Measurements from ENCODE around the gene ALB.

ALB gene

DNA sequence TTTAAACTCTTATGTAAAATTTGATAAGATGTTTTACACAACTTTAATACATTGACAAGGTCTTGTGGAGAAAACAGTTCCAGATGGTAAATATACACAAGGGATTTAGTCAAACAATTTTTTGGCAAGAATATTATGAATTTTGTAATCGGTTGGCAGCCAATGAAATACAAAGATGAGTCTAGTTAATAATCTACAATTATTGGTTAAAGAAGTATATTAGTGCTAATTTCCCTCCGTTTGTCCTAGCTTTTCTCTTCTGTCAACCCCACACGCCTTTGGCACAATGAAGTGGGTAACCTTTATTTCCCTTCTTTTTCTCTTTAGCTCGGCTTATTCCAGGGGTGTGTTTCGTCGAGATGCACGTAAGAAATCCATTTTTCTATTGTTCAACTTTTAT lies at the start of gene ALB:
Gene ALB (plus strand): TSS at position 246 of the 400 bp plus-strand sequence. CDS start 41 bp downstream, at position 287.
- no peak for TF ChIP-seq CTCF (IDR thresholded peaks at IDR 0.05)

DNA sequence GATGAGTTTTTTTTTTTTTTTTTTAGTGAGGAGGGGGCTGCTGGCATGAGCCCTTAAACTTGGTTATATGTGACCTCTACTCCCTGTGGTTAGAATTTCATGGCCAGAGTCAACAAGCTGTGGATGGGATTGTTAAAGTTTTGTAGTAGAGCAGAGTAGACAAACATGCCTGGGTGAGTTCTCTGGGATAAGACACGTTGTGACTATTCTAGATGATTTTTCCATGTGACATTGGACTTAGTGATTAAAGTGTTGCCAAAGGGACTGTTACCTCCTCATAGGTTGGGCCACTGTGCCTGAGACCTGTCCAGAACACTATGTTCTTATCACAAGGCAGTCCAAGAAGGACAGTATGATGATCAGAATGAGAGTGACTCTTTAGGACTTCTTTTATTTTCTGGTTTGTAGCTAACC lies 28.8 kb upstream of the ALB start:
- TF ChIP-seq CTCF (IDR thresholded peaks at IDR 0.05): no peak

GRCh38 chr4:73376251-73376650 lies 27.8 kb upstream of the ALB start:
- TF ChIP-seq CTCF (IDR thresholded peaks at IDR 0.05): no peak

- no peak for TF ChIP-seq CTCF (IDR thresholded peaks at IDR 0.05)
Observed at GRCh38 chr4:73376976-73377375, 27.1 kb upstream of the ALB start.

DNA sequence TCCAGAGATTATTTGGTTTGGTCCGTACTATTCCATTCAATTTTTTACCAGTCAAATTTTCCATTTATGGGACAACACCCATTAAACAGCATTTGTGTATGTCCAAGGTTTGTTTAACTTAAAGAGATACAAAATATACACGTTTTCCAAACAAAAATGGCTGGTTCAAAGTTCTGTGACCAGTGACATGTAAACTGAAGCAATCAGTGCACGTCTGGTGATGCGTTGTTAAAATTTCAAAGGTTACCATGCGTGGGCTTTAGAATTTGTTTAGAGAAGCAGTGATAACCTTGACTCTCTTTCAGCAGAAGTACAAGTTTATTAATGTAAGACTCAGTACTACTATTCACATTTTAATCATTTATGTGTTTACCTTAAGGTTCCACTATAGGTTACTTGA lies 25.2 kb upstream of the ALB start:
- TF ChIP-seq CTCF (IDR thresholded peaks at IDR 0.05): no peak

GRCh38 chr4:73379946-73380345 lies 24.1 kb upstream of the ALB start:
- TF ChIP-seq CTCF (IDR thresholded peaks at IDR 0.05): no peak

DNA sequence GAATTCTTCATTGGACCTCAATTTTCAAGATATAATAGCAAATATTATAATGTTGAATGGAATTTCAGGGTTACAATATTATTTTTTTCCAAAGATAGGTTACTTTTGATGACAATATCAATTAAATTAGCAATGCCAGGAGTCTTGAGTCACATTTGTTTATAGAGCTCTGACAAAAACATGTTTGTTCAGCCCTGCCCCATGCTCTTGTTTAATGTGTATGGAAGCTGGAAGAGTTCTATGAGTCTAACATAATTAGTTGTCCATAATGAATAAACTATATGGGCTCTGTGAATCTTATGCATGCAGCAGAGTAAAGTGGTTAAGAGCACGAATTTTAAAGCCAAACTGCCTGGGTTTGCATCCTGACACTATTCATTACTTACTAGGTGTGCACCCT lies 22.9 kb upstream of the ALB start:
- no peak for TF ChIP-seq CTCF (IDR thresholded peaks at IDR 0.05)

DNA sequence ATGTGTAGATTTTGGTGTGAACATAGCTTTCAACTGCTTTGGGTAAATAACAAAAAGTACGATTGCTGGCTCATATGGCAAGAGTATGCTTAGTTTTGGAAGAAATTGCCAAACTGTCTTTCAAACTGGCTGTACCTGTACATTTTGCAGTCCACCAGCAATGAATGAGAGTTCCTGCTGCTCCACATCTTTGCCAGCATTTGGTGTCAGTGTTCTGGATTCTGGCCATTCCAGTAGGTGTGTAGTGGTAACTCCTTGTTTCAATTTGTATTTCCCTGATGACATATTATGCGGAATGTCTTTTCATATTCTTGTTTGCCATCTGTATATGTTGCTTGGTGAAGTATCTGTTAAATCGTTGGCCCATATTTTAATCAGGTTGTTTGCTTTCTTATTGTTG lies 20.6 kb upstream of the ALB start:
- TF ChIP-seq CTCF (IDR thresholded peaks at IDR 0.05): no peak
